Pancreas (tissue), 10 donors: Measurements from ENCODE around the gene MAP4K1. TPM values are rescaled to one million over a fixed set of nuclear protein-coding genes. Genes with fewer than 3 reads are reported as not detected.

Experiments used
- ATAC-seq, 4 donors: fragments of 200-7000 bp; cut with Tn5 transposase; one replicate each; pipeline versions ENCODE4 v1.8.0 to v1.9.1; 2020; ENCODE audit warnings: mild to moderate bottlenecking in 4 of 4, moderate library complexity in 4 of 4
- DNase-seq, 6 donors: peaks; one replicate each; pipeline ENCODE4 v3.0.0-alpha.2; 2020
- FAIRE-seq: peaks from 2 replicates; lab custom pipeline; 2012; peaks lifted over from hg19 to GRCh38; lab: Jason Lieb, UNC
- H3K27ac ChIP-seq, 4 donors: fragments of 200-600 bp; sonication (generic); 1 replicate in 3 of 4; 2 replicates in 1 of 4; pipeline versions ENCODE4 v1.5.0 to v1.8.0; 2020
- H3K27me3 ChIP-seq, 4 donors: fragments of 200-600 bp; one replicate each; pipeline ENCODE4 v1.8.0; 2021
- H3K36me3 ChIP-seq, 3 donors: fragments of 200-600 bp; sonication (generic) in 1 of 3; one replicate each; pipeline versions ENCODE4 v1.5.0 to v1.8.0; 2020 to 2021
- H3K4me1 ChIP-seq, 3 donors: fragments of 200-600 bp; one replicate each; pipeline ENCODE4 v1.8.0; 2021
- H3K4me3 ChIP-seq, 4 donors: fragments of 200-600 bp; sonication (generic) in 2 of 4; one replicate each; pipeline versions ENCODE4 v1.5.0 to v1.8.0; 2020 to 2021
- H3K9me3 ChIP-seq, 4 donors: fragments of 200-600 bp; one replicate each; pipeline ENCODE4 v1.8.0; 2021
- WGBS, 2 donors: extraction: QIAGEN DNeasy Blood & Tissue Kit; methylation state at CpG; one replicate each; pipeline ENCODE4 v1.1.7; 2013; 5-methylcytosine and 5-hydroxymethylcytosine counted together
- intact Hi-C, 3 donors: fragments of 100-400 bp; cut with DNase I; formaldehyde crosslinking; loops; one replicate each; pipeline versions ENCODE4 v1.11.1 to v1.14.2; 2022
- polyA plus RNA-seq, 2 donors: library from polyadenylated mRNA; stranded (reverse); fragments of 200-250 nt; gene quantifications; one replicate each; pipeline ENCODE4 v1.2.3, GENCODE V29; 2013
- total RNA-seq, 6 donors: library from RNA; stranded (reverse); fragmentation: NEBNext Ultra II Directional in 4 of 6; extraction: Animal tissue kit (Norgen Biotek cat#: 25700) in 4 of 6; gene quantifications; one replicate each; pipeline versions ENCODE4 v1.2.1 to v1.2.4, GENCODE V29; 2021 to 2023
- TF ChIP-seq, protein P1 (sequence below), 4 donors: fragments of 200-600 bp; sonication (generic) in 3 of 4; IDR thresholded peaks; one replicate each; pipeline versions ENCODE4 v1.5.0 to v1.8.0; 2021; ENCODE audit warnings: antibody characterized with exemption in 4 of 4
- donor health status: healthy with polysubstance abuse.
- donor health status: DM: no; HTN: no; CAD: no; lungs with moderate emphysema.
- donor health status: DM: no; HTN: no; CAD: no.
- donor health status: control.
- donor health status: control.
- donor health status: Bipolar disorder and iron deficiency.
- donor health status: DM: yes; HTN: yes; CAD: no.
- donor health status: DM: no; HTN: no; CAD: no.
- donor health status: DM: no; HTN: no; CAD: no.
- donor health status: DM: yes; HTN: yes; CAD: no.

The MAP4K1 gene
- total and polyA plus RNA-seq, 8 donors = 0.79 to 43.4 (median 2.7) TPM

DNA sequence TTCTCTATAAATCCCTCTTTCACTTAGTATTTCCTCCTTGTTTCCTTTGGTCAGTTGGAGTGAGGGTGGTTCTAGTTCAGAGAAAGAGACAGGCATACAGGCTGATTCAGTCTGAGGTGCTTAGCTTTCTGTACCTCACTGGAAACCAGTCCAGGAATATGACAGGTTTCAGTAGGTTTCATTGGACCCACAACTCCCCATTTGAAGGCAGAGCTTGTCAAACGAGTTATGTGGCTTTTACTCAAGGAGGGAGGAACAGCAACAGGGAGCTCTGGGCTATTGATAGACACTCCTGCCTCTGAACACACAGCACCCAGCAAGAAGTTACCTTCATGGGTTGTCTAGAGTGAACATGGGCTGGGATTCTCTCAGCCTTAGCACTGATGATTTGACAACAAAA lies 44.2 kb upstream of the MAP4K1 start:
- 0 to 7% methylated on average over 1 of the region's 1 CpG for WGBS, 2 donors
- Histone ChIP-seq H3K36me3 (no peaks in the 10 kb centered on the region), H3K27me3 (no peaks in the 10 kb centered on the region), H3K4me3 (no peak overlapping the region), H3K27ac (peak overlapping the region; percentile 48 to 93 (median 80)), H3K9me3 (no peaks in the 10 kb centered on the region), H3K4me1 (peaks cover 76 to 97% (median 93%) of the 10 kb centered on the region in 3 donors)
- intact Hi-C loops = loop anchor here in 1 of 3 donors (10.0 kb wide), 1 partner anchor 53 kb away; no protein-coding TSS in a partner anchor
- DNase-seq = peak in 3 of 6 donors; percentile 62 to 75 (median 70)
- ATAC-seq = peak; percentile 35 to 63 (median 51)
- FAIRE-seq = no peak
- TF ChIP-seq, protein P1, sequence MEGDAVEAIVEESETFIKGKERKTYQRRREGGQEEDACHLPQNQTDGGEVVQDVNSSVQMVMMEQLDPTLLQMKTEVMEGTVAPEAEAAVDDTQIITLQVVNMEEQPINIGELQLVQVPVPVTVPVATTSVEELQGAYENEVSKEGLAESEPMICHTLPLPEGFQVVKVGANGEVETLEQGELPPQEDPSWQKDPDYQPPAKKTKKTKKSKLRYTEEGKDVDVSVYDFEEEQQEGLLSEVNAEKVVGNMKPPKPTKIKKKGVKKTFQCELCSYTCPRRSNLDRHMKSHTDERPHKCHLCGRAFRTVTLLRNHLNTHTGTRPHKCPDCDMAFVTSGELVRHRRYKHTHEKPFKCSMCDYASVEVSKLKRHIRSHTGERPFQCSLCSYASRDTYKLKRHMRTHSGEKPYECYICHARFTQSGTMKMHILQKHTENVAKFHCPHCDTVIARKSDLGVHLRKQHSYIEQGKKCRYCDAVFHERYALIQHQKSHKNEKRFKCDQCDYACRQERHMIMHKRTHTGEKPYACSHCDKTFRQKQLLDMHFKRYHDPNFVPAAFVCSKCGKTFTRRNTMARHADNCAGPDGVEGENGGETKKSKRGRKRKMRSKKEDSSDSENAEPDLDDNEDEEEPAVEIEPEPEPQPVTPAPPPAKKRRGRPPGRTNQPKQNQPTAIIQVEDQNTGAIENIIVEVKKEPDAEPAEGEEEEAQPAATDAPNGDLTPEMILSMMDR (IDR thresholded peaks at IDR 0.05) = no peak

DNA sequence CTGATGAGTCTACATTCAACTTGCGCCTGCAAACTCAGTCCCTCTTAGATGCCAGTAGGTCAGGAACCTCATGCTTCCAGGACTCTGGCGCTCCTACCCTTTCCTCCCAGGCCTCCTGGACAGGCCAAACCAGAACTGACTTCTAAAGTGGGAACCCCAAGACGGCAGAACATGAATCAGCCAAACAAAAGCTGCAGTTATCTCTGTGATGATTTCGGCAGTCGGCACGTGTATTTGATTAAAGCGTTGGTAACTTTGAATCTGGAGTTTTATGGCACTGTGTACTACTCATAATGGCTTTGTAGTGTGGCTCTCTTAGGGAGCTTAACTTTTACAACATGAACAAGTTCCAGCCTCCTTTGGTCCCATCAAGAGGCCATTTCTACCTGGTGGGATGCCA lies 43.4 kb upstream of the MAP4K1 start:
- H3K27ac ChIP-seq = peak overlapping the region in 3 of 4 donors; percentile 48 to 93 (median 82)

DNA sequence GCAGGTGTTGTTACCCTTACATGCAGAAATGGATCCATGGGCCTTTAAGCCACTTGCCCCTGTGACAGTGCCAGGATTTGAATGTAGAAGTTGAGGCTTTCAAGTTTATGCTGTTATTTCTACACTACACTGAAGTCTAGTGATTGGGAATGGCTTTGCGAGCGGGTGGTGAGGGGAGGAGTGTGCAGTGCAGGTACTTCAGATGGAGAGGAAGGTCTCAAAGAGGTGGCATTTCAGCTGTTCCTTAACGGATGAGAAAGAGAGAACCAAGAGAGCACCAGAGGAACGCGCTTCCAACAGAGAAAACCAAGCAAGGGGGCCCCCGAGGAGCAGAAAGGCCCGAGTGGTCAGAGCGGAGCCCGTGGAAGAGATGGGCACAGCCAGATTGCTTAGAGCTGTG lies 43.0 kb upstream of the MAP4K1 start:
- Histone ChIP-seq H3K36me3 (no peaks in the 10 kb centered on the region), H3K27ac (peak overlapping the region in 3 of 4 donors; percentile 48 to 93 (median 82)), H3K4me3 (no peak overlapping the region), H3K27me3 (no peaks in the 10 kb centered on the region), H3K4me1 (peaks cover 80 to 92% (median 85%) of the 10 kb centered on the region in 3 donors), H3K9me3 (no peaks in the 10 kb centered on the region)
- DNase-seq (no peak), FAIRE-seq (no peak), ATAC-seq (no peak)
- intact Hi-C loops = loop anchor here in 1 of 3 donors (10.0 kb wide), 1 partner anchor 54 kb away; no protein-coding TSS in a partner anchor
- TF ChIP-seq, protein P1 (IDR thresholded peaks at IDR 0.05) = no peak
- 85% methylated on average over 9 of the region's 9 CpGs for WGBS, 2 donors

More for the DNA sequence above, 43.4 kb upstream of the MAP4K1 start:
- intact Hi-C loops = loop anchor here in 1 of 3 donors (10.0 kb wide), 1 partner anchor 54 kb away; no protein-coding TSS in a partner anchor
- H3K27me3 ChIP-seq = no peaks in the 10 kb centered on the region
- ATAC-seq (no peak), DNase-seq (peak in 1 of 6 donors; percentile 22), FAIRE-seq (no peak)
- H3K36me3 ChIP-seq = no peaks in the 10 kb centered on the region
- peaks cover 75 to 96% (median 88%) of the 10 kb centered on the region in 3 donors for H3K4me1 ChIP-seq
- no peaks in the 10 kb centered on the region for H3K9me3 ChIP-seq
- 34 to 41% methylated on average over 7 of the region's 7 CpGs for WGBS, 2 donors
- H3K4me3 ChIP-seq = no peak overlapping the region
- TF ChIP-seq, protein P1 (IDR thresholded peaks at IDR 0.05) = no peak

DNA sequence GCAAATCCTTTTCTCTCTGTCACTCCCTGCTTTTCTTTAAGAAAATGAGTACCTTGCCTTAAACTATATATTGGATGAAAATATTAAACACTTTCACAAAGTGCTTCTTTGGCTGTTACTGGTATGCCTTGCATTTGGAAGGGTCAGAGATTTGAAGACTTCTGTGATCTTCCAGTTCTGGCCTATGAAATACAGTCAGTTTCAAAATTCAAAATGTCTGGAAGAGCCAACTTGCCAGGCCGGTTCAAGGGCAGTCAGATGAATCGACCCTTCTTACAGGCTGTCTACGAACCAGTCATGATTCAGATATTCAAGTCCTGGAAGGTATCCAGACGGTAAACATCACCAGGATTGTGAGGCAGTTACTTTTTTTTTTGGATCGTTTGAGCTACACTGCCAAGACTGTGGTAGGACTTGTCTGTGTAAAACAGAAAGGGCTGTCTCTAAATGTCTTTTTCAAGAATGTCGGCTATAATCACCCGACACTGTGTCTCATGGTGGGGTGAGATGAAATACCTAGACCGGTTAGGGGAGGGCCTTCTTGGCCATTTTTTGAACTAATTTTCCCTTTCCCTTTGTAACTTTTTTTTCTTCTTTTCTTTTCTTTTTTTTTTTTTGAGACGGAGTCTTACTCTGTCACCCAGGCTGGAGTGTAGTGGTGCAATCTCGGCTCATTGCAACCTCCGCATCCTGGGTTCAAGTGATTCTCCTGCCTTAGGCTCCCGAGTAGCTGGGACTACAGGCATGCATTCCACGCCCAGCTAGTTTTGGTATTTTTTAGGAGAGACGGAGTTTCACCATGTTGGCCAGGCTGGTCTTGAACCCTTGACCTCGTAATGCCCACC lies 40.9 kb upstream of the MAP4K1 start:
- intact Hi-C loops = no loop called here
- Histone ChIP-seq H3K4me3 (peak overlapping the region in 1 of 4 donors; percentile 4), H3K36me3 (no peaks in the 10 kb centered on the region)

More for the DNA sequence above, 40.9 kb upstream of the MAP4K1 start:
- peak in 4 of 6 donors; percentile 42 to 81 (median 72) for DNase-seq
- ATAC-seq = peak; percentile 82 to 87 (median 84)
- H3K27me3 ChIP-seq = no peaks in the 10 kb centered on the region
- H3K27ac ChIP-seq = peak overlapping the region; percentile 30 to 93 (median 65)
- WGBS, 2 donors = 15 to 16% methylated on average over 15 of the region's 15 CpGs
- TF ChIP-seq, protein P1 (IDR thresholded peaks at IDR 0.05) = no peak
- peaks cover 78 to 91% (median 83%) of the 10 kb centered on the region in 3 donors for H3K4me1 ChIP-seq
- H3K9me3 ChIP-seq = no peaks in the 10 kb centered on the region
- FAIRE-seq = peak; percentile 97
